ENCODE results near the gene RPS6KB1. TPM values are rescaled to one million over a fixed set of nuclear protein-coding genes. Genes with fewer than 3 reads are reported as not detected.

RPS6KB1 gene
- total RNA-seq (2011; cell fraction: chromatin; rRNA removed; ENCODE audit: low replicate concordance): 72.9 and 169 TPM in 2 replicates
- total RNA-seq (2011; cell fraction: nucleolus; rRNA removed): 37.4 and 47.0 TPM in 2 replicates
- total RNA-seq (2011; cell fraction: nucleoplasm; rRNA removed): 91.2 and 172 TPM in 2 replicates
- total RNA-seq (2014; rRNA removed): 36.3 and 60.7 TPM in 2 replicates
- 38.5 and 43.6 TPM in 2 replicates for total RNA-seq (2014; rRNA removed; fragmentation: Illumina TruSeq; extraction: Trizol)
- 32.7 and 33.2 TPM in 2 replicates for total RNA-seq (2015; rRNA removed; fragmentation: Illumina TruSeq; extraction: Trizol)
- 35.9 and 37.9 TPM in 2 replicates for total RNA-seq (2021)
- polyA plus RNA-seq (2011; rRNA removed): 28.2 and 35.1 TPM in 2 replicates
- 7.6 and 8.9 TPM in 2 replicates for polyA plus RNA-seq (2011; cell fraction: cytosol; rRNA removed)
- polyA plus RNA-seq (2011; cell fraction: nucleus; rRNA removed): 26.5 and 40.9 TPM in 2 replicates
- 16.6 and 20.3 TPM in 2 replicates for polyA plus RNA-seq (2012)
- polyA plus RNA-seq (2014; fragmentation: Illumina TruSeq; extraction: Trizol): 29.6 and 35.4 TPM in 2 replicates
- polyA plus RNA-seq (2014; fragmentation: Nextera tagmentation; extraction: Ambion mirVana): 1 to 10 TPM; 8.8 to 9.2 TPM
- polyA plus RNA-seq (2014; rRNA removed): 29.2 and 45.8 TPM in 2 replicates
- 40.3 and 48.2 TPM in 2 replicates for polyA minus RNA-seq (2011; rRNA and poly(A)+ RNA removed)
- 14.9 and 22.2 TPM in 2 replicates for polyA minus RNA-seq (2011; cell fraction: cytosol; rRNA and poly(A)+ RNA removed)
- polyA minus RNA-seq (2011; cell fraction: nucleus; rRNA and poly(A)+ RNA removed): 27.1 and 40.0 TPM in 2 replicates
- Bru-seq, nascent RNA: percentile 81 among the genes with signal in this experiment
- percentile 91 among the genes with signal in this experiment for BruChase-seq, experiment 1, labeled RNA remaining after a 2-hour chase
- percentile 93 among the genes with signal in this experiment for BruChase-seq, experiment 2, labeled RNA remaining after a 6-hour chase
- long read RNA-seq, experiment 1, full-length matches to known transcripts: 165 of 216 reads
- long read RNA-seq, experiment 1, partial matches to known transcripts: 24 of 216 reads
- long read RNA-seq, experiment 1, other reads (novel, unspliced or antisense): 27 of 216 reads
- long read RNA-seq, experiment 2, full-length matches to known transcripts: 5 of 11 reads
- long read RNA-seq, experiment 2, partial matches to known transcripts: 0 of 11 reads
- long read RNA-seq, experiment 2, other reads (novel, unspliced or antisense): 6 of 11 reads
- long read RNA-seq, experiment 3, full-length matches to known transcripts: 30 of 41 reads
- long read RNA-seq, experiment 3, partial matches to known transcripts: 5 of 41 reads
- long read RNA-seq, experiment 3, other reads (novel, unspliced or antisense): 6 of 41 reads

DNA sequence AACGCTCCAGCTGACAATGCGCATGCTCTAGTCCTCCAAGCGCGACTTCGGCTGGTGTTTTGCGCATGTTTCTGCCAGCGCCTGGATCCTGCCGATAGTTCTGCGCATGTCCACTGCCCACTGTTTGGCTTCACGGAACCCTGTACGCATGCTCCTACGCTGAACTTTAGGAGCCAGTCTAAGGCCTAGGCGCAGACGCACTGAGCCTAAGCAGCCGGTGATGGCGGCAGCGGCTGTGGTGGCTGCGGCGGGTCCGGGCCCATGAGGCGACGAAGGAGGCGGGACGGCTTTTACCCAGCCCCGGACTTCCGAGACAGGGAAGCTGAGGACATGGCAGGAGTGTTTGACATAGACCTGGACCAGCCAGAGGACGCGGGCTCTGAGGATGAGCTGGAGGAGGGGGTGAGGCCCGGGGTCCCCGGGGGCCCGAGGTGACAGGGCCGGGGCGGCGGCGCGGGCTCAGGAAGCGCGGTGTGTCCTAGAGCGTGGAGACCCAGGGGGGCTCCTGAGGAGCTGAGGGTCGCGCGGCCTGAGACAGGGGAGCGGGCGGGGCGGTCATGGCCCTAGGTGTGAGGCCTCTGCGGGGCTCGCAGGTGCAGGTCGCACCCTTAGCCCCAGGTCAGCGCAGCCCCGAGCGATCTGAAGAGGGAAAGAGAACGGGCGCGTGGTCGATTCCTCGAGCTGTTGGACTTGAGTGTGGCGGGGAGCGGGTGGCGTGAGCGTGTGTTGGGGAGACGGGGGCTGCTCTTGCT lies at the start of gene RPS6KB1, which contains the start of gene TUBD1:
Gene RPS6KB1 (plus strand): TSS at position 198 of the 752 bp plus-strand sequence. CDS start 64 bp downstream, at position 262.
Gene TUBD1 (minus strand): TSS at position 20 of the 752 bp plus-strand sequence. CDS start 1,941 bp downstream, outside the sequence.
- H3K9ac ChIP-seq (ENCODE audit: insufficient read depth in 1 of 2, low read depth in 2 of 2, low read length in 2 of 2): peak within 1 kb of the TSS; percentile 77 to 99
- peaks cover 33% of the 10 kb centered on the region for H3K36me3 ChIP-seq (ENCODE audit: control insufficient read depth, insufficient read depth, low read length)
- POLR2A ChIA-PET: interaction anchor here (0.6 to 2.1 kb wide), 11 partner anchors 8 to 274 kb away, joined by 3 to 11 read pairs (median 4); no protein-coding TSS in a partner anchor
- peaks cover 76% of the 10 kb centered on the region for H3K79me2 ChIP-seq (ENCODE audit: control insufficient read depth, insufficient read depth, low read length)
- WGBS (ENCODE audit: insufficient coverage, low coverage, missing lambda C conversion rate): 1% methylated on average over 44 of the region's 61 CpGs
- FAIRE-seq (peak; percentile 100), DNase-seq (ENCODE audit: extremely low read depth in 1 of 4, low spot score in 3 of 4) (peak; percentile 95 to 99 (median 98)), ATAC-seq (peak; percentile 96)
- peak within 1 kb of the TSS; percentile 85 for H3K4me3 ChIP-seq
- no peaks in the 10 kb centered on the region for H4K20me1 ChIP-seq (replicated peaks; ENCODE audit: control insufficient read depth, insufficient read depth, low read length)
- CTCF ChIA-PET (ENCODE audit: low intra/inter-chr PET ratio): no interaction called here
- H3K4me2 ChIP-seq (ENCODE audit: insufficient read depth, low read length): peak within 1 kb of the TSS; percentile 92
- peak within 1 kb of the TSS; percentile 84 for H2AFZ ChIP-seq (ENCODE audit: low read depth, low read length)
- in situ Hi-C loops (cut with MboI): no loop called here
- BruUV-seq (replicated peaks): TSS peak; percentile 47
- H3K9me1 ChIP-seq (ENCODE audit: control insufficient read depth, insufficient read depth, low read length): no peaks in the 10 kb centered on the region
- intact Hi-C loops (cut with micrococcal nuclease): no loop called here
- peak within 1 kb of the TSS; percentile 71 for H3K27ac ChIP-seq (ENCODE audit: extremely low read depth, low read depth, low read length)
- H3K9me3 ChIP-seq (replicated peaks; ENCODE audit: control insufficient read depth, insufficient read depth, low read depth, low read length): no peaks in the 10 kb centered on the region
- H3K4me1 ChIP-seq (replicated peaks in 1 of 2; ENCODE audit: control insufficient read depth in 2 of 2, insufficient read depth in 2 of 2, low read length in 2 of 2): peaks cover 10 to 14% of the 10 kb centered on the region in 2 experiments; a peak in 4 of 5 replicates
- no peaks in the 10 kb centered on the region for H3K27me3 ChIP-seq (ENCODE audit: control insufficient read depth in 2 of 2, insufficient read depth in 2 of 2, low read length in 2 of 2)
- no peak for TF ChIP-seq RBM14 (IDR thresholded peaks at IDR 0.05; ENCODE audit: borderline replicate concordance, insufficient read depth, low read depth, low read length)
- 0 out of 2 replicates have a peak, but pooled peaks have one; percentile 57 for TF ChIP-seq GTF2F1 (IDR thresholded peaks at IDR 0.05; ENCODE audit: low read depth, low read length)
- TF ChIP-seq ESRRA (IDR thresholded peaks at IDR 0.05; ENCODE audit: borderline replicate concordance, low read depth): no peak
- TF ChIP-seq, protein P1, sequence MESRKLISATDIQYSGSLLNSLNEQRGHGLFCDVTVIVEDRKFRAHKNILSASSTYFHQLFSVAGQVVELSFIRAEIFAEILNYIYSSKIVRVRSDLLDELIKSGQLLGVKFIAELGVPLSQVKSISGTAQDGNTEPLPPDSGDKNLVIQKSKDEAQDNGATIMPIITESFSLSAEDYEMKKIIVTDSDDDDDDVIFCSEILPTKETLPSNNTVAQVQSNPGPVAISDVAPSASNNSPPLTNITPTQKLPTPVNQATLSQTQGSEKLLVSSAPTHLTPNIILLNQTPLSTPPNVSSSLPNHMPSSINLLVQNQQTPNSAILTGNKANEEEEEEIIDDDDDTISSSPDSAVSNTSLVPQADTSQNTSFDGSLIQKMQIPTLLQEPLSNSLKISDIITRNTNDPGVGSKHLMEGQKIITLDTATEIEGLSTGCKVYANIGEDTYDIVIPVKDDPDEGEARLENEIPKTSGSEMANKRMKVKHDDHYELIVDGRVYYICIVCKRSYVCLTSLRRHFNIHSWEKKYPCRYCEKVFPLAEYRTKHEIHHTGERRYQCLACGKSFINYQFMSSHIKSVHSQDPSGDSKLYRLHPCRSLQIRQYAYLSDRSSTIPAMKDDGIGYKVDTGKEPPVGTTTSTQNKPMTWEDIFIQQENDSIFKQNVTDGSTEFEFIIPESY (CRISPR knock-in tag; IDR thresholded peaks at IDR 0.05): no peak
- TF ChIP-seq HDAC8 (tag; IDR thresholded peaks at IDR 0.05): no peak
- no peak for TF ChIP-seq SNRNP70 (optimal IDR thresholded peaks at IDR 0.05; ENCODE audit: low read depth, low read length)
- no peak for TF ChIP-seq HDGF (IDR thresholded peaks at IDR 0.05)
- TF ChIP-seq CSDE1 (IDR thresholded peaks at IDR 0.05): peak in 1 of 2 experiments; percentile 12; a peak in 1 of 4 replicates
- TF ChIP-seq SPI1 (IDR thresholded peaks at IDR 0.05; ENCODE audit: borderline replicate concordance, low read depth, low read length): no peak
- no peak for TF ChIP-seq HMG20B (CRISPR knock-in tag; IDR thresholded peaks at IDR 0.05)
- peak; percentile 93 for TF ChIP-seq POLR2AphosphoS5 (IDR thresholded peaks at IDR 0.05; ENCODE audit: control insufficient read depth, insufficient read depth, low read depth, low read length)
- 0 out of 2 replicates have a peak, but pooled peaks have one; percentile 54 for TF ChIP-seq ZSCAN32 (CRISPR knock-in tag; IDR thresholded peaks at IDR 0.05)
